LNCAP (cell line): ENCODE results near the gene ARFGEF3.

Experiments
- TF ChIP-seq, protein P1 (sequence below): fragments of 450-650 bp; IDR thresholded peaks from 2 replicates; pipeline ENCODE4 v1.5.1; 2017; ENCODE audit warnings: mild to moderate bottlenecking

The ARFGEF3 gene

DNA sequence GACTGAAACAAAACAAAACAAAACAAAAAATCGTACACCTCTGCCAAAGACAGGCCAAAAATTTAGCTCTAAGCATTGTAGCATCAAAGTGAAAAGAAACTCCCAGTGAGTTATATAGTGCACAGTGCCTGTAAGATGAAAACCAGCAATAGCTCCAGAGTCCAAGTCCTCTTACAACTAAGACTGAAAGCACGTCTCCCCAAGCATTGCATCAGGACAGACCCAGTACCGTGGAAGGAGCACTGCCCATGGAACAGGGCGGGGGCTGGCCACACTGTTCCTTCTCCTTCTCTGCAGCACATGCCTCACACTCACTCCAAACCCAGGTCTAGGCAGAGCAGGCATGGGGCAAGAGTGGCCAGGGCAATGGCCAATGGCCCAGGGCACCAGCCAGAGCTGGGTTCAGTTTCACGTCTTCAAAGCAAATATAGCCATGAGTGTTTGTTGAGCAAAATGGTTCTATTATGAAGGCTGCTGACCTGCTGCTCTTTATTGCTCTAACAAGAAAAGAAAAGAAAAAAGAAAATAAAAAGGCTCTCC, 128.8 kb downstream of the ARFGEF3 start:
- TF ChIP-seq, protein P1, sequence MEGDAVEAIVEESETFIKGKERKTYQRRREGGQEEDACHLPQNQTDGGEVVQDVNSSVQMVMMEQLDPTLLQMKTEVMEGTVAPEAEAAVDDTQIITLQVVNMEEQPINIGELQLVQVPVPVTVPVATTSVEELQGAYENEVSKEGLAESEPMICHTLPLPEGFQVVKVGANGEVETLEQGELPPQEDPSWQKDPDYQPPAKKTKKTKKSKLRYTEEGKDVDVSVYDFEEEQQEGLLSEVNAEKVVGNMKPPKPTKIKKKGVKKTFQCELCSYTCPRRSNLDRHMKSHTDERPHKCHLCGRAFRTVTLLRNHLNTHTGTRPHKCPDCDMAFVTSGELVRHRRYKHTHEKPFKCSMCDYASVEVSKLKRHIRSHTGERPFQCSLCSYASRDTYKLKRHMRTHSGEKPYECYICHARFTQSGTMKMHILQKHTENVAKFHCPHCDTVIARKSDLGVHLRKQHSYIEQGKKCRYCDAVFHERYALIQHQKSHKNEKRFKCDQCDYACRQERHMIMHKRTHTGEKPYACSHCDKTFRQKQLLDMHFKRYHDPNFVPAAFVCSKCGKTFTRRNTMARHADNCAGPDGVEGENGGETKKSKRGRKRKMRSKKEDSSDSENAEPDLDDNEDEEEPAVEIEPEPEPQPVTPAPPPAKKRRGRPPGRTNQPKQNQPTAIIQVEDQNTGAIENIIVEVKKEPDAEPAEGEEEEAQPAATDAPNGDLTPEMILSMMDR: no peak

- TF ChIP-seq, protein P1: no peak
Measured at GRCh38 chr6:138291036-138291848, 129.5 kb downstream of the ARFGEF3 start.

DNA sequence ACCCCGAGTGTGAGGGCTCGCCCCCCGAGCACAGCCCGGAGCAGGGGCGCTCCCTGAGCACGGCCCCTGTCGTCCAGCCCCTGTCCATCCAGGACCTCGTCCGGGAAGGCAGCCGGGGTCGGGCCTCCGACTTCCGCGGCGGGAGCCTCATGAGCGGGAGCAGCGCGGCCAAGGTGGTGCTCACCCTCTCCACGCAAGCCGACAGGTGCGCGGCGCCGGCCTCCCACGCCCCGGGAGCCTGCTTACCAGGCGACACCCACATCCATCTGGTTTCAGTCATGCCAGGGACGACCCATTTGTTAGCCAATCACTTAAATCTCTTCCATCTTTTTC, 130.1 kb downstream of the ARFGEF3 start:
- TF ChIP-seq, protein P1: no peak

- TF ChIP-seq, protein P1: no peak
Measured at GRCh38 chr6:138292482-138292881, 130.7 kb downstream of the ARFGEF3 start.

GRCh38 chr6:138293428-138294395, 132.0 kb downstream of the ARFGEF3 start:
- TF ChIP-seq, protein P1: no peak

- TF ChIP-seq, protein P1: no peak
Measured at GRCh38 chr6:138296381-138296780, 134.6 kb downstream of the ARFGEF3 start.

- TF ChIP-seq, protein P1: no peak
Measured at GRCh38 chr6:138296786-138297185, 135.0 kb downstream of the ARFGEF3 start.
